Fibroblast of villous mesenchyme (primary cell): ENCODE data around the gene KATNB1. TPM values are rescaled to one million over a fixed set of nuclear protein-coding genes. Genes with fewer than 3 reads are reported as not detected.
"Not testable (repeated sequence)": the region's sequence is repeated elsewhere in the genome, so short reads cannot be mapped to it uniquely, and the experiment has no call there.

Source experiments
- DNase-seq: peaks from one replicate; pipeline ENCODE4 v3.0.0-alpha.2; 2010; ENCODE audit warnings: low read depth
- H3K4me3 ChIP-seq: 2 replicates; pipeline ENCODE4 v1.5.1; 2011; ENCODE audit warnings: low read depth, mild to moderate bottlenecking, low read length
- CTCF ChIP-seq: IDR thresholded peaks from 2 replicates; pipeline ENCODE4 v1.5.1; 2012; ENCODE audit warnings: low read depth, mild to moderate bottlenecking, low read length; ENCODE audit not compliant: insufficient read depth
- total RNA-seq: library from RNA; depleted of rRNA; stranded (reverse); fragments of >200 nt; gene quantifications from 2 replicates; pipeline ENCODE4 v1.2.3, GENCODE V29; 2012

Gene KATNB1
- total RNA-seq, 1 donor = 23.3 TPM

- TF ChIP-seq CTCF = no peak
- H3K4me3 ChIP-seq = no peak overlapping the region
- DNase-seq = no peak
These were observed 27.4 kb upstream of the KATNB1 start for GRCh38 chr16:57708168-57708567.

- H3K4me3 ChIP-seq = no peak overlapping the region
- no peak for DNase-seq
- TF ChIP-seq CTCF = no peak
These were observed 25.9 kb upstream of the KATNB1 start for GRCh38 chr16:57709663-57710062.

GRCh38 chr16:57711346-57711745, 24.2 kb upstream of the KATNB1 start:
- DNase-seq = no peak
- no peak for TF ChIP-seq CTCF
- H3K4me3 ChIP-seq = no peak overlapping the region

- DNase-seq = no peak
- no peak overlapping the region for H3K4me3 ChIP-seq
- no peak for TF ChIP-seq CTCF
These were observed 23.6 kb upstream of the KATNB1 start for GRCh38 chr16:57711993-57712392.

GRCh38 chr16:57712569-57712968, 23.0 kb upstream of the KATNB1 start:
- not testable (repeated sequence) for H3K4me3 ChIP-seq, DNase-seq

GRCh38 chr16:57713596-57713995, 22.0 kb upstream of the KATNB1 start:
- DNase-seq = no peak
- no peak overlapping the region for H3K4me3 ChIP-seq

GRCh38 chr16:57714047-57714446, 21.5 kb upstream of the KATNB1 start:
- DNase-seq = no peak
- H3K4me3 ChIP-seq = no peak overlapping the region
- TF ChIP-seq CTCF = no peak

More at GRCh38 chr16:57713596-57713995, 22.0 kb upstream of the KATNB1 start:
- TF ChIP-seq CTCF = no peak
